OCI-LY3 (cell line): Measurements from ENCODE around the gene ZNF747.

ENCODE experiments used
- CTCF ChIP-seq: fragments of 200-600, 300-600 bp; sonication (generic); IDR thresholded peaks from 2 replicates; pipeline ENCODE4 v1.5.1; 2014; ENCODE audit warnings: antibody characterized with exemption, low read length, low read depth
- EZH2phosphoT487 ChIP-seq: fragments of 200-600 bp; shearing (Covaris generic); IDR thresholded peaks from 2 replicates; pipeline ENCODE4 v1.6.1; 2018; ENCODE audit warnings: antibody characterized with exemption, mixed run types, low read depth

GRCh38 chr16:30533146-30533522 is 1.5 kb downstream of the ZNF747 start:
- TF ChIP-seq CTCF (no peak), EZH2phosphoT487 (no peak)
